ENCODE data around the gene C2orf42.

DNA sequence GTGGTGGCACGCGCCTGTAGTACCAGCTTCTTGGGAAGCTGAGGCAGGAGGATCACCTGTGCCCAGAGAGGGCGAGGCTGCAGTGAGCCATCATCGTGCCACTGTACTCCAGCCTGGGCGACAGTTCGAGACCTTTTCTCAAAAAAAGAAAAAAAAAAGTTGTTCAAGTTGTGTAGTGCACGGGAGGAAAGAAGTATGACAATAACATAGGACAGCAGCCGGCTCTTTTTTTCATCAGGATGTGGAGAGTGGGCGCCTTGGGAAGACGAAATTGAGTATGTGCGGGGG lies 67.0 kb downstream of the C2orf42 start:
- no peak for TF ChIP-seq EP300 (IDR thresholded peaks at IDR 0.05)
- TF ChIP-seq, protein P1, sequence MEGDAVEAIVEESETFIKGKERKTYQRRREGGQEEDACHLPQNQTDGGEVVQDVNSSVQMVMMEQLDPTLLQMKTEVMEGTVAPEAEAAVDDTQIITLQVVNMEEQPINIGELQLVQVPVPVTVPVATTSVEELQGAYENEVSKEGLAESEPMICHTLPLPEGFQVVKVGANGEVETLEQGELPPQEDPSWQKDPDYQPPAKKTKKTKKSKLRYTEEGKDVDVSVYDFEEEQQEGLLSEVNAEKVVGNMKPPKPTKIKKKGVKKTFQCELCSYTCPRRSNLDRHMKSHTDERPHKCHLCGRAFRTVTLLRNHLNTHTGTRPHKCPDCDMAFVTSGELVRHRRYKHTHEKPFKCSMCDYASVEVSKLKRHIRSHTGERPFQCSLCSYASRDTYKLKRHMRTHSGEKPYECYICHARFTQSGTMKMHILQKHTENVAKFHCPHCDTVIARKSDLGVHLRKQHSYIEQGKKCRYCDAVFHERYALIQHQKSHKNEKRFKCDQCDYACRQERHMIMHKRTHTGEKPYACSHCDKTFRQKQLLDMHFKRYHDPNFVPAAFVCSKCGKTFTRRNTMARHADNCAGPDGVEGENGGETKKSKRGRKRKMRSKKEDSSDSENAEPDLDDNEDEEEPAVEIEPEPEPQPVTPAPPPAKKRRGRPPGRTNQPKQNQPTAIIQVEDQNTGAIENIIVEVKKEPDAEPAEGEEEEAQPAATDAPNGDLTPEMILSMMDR (IDR thresholded peaks at IDR 0.05) = no peak
- TF ChIP-seq POLR2A (IDR thresholded peaks at IDR 0.05) = no peak
